ENCODE data around the gene FAAH.
A peak's percentile ranks its signal among the peaks of the same experiment; 100 is the strongest.

Gene FAAH

DNA sequence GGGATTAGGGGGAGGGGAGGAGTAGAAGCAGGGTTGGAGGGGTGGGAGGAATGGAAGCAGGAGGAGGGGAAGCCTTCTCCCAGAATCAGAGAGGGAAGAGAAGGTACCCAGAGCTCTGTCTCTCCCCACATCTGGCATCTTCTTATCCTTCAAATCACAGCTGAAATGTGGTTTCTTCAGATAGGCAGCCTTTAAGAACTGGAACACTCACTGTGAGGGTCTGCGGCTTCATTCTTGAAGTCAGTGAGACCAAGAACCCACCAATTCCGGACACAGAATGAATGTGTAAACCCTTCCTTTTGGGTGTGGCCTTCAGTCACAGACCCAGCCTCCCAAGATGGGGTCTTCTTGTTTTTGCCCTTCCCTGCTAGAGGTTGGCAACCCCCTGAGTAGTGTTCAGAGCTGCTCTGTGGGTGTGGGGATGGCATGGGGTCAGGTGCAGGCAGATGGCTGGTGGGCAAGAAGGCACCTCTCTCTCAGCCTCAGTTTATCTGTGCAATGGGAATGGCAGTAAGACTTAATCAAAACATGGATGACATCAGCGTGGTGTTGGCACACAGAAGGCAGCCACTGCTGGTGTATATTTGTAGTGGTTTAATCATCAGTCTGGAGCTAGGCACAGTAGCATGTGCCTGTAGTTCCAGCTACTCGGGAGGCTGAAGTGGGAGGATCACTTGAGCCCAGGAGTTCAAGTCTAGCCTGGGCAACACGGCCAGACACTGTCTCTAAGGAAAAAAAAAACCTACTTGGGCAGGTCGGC, 7.2 kb downstream of the FAAH start:
- no peak for DNase-seq

DNA sequence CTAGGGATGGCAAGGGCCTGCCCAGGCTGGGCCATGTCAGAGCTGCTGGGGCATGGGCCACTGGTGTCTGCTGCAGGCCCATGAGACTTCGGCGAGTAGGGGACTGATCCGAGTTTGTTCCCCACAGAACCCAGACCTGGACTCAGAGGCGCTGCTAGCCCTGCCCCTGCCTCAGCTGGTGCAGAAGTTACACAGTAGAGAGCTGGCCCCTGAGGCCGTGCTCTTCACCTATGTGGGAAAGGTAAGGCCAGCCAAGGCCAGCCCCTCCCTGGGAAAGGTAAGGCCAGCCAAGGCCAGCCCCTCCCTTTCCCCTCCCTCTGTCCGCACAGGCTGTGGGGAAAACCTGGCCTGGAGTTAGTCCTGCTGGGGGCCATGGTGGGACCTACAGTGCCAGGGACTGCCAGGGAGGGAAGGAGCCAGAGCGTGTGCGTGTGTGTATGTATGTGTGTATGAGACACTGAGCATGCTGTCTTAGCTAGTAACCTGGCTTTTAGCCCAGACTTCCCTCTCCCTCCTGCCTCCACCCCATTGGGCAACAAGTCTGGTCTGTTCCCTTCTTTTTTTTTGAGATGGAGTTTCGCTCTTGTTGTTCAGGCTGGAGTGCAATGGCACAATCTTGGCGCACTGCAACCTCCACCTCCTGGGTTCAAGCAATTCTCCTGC, 8.0 kb downstream of the FAAH start:
- peak; percentile 64 for DNase-seq

DNA sequence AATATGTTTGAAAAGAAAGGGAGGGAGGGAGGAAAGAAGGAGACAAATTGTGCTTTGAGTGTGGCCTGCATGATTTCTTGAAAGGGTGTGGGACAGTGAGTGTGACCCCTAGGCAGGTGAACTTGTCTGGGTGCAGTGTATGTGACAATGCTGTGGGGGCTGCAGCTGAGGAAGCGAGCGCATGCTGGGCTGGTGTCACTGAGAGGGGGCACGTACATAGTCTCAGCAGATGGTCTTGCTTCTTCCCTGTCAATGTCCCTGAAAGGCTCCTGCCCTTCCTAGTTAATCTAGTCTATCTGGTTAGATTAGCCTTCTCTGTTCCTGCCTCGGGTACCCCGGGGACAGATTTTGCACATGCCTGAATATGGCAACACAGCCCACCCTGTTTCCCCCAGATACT, 9.8 kb downstream of the FAAH start:
- DNase-seq = no peak

DNA sequence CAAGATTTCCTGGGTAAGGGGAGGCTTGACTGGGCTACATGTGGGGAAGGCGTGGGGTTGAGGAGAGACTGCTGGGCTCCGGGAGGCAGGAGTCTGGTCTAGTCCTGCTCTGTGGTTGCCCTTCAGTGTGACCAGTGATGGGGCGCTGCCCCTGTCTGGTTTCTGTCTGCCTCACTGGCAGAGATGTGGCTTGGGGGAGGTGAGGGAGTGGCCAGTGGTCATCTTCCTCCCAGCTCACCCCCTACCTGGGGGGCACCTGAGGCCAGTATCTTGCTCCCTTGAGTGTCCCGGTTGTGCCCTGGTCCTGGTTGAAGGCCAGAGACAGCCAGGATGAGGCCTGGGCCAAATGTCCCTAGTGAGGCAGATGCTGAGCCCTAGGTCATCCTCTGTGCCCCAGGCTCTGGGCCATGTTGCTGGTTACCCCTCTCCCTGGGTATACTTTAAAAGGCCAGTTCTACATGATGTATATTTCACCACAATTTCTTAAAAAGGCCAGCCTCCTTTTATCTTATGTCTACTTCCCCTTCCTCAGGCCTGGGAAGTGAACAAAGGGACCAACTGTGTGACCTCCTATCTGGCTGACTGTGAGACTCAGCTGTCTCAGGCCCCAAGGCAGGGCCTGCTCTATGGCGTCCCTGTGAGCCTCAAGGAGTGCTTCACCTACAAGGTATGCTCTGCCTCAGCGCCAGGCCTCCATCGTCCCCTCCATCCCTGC, 10.5 kb downstream of the FAAH start:
- DNase-seq = no peak

DNA sequence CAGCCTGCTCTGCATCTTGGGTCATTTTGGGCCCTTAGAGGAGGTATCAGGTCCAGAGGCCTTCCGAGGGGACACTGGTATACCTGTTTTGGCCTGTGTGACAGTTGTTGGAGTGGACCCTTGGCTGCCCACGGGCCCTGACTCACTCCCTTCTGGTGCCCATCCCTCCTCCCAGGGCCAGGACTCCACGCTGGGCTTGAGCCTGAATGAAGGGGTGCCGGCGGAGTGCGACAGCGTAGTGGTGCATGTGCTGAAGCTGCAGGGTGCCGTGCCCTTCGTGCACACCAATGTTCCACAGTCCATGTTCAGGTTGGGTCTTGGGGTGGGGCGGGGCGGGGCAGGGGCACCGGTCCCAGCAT, 11.1 kb downstream of the FAAH start:
- DNase-seq = no peak

DNA sequence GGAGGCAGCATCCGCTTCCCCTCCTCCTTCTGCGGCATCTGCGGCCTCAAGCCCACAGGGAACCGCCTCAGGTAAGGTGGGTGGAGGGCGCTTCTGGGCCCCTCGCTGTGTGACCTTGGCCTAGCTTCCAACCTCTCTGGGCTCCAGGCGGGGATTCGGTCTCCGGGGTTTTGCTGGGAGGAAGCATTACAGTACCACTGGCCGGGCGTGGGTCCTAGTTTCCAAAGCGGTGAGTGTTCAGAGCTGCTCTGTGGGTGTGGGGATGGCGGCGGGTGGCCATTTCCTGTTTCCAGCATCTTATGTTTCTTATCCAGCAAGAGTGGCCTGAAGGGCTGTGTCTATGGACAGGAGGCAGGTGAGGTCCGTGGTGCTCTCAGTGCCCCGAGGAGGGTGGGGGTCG, 11.6 kb downstream of the FAAH start:
- DNase-seq = no peak

DNA sequence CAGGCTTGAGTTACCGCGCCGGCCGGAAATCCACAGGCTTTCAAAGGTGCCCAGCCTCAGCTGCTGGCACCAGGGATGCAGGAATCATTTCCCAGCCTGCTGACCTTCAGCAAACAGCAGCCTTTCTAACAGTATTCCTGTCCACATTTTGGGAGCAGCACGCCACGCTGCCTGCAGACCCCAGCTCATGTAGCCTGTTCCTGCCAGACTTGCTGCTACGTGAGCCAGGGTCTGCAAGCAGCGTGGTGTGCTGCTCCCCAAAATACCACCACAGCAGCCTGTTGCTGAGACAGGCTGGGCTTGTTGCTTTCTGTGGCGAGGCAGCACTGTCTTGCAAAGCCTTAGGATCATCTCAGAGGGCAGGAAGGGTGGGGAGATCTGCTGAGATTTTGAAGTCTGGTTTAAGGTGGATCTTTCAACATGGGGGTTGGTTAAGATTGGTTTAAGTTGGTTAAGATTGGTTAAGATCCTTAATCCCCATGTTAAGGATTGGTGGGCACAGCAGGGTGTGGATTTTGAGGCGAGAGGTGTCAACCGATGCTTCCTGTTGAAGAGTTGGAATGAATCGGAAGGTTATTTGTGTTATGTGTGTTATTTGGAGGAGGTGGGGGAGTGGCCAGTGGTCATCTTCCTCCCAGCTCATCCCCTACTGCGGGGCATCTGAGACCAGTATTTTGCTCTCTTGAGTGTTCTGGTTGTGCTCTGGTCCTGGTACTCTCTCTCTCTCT, 12.9 kb downstream of the FAAH start:
- DNase-seq = no peak

DNA sequence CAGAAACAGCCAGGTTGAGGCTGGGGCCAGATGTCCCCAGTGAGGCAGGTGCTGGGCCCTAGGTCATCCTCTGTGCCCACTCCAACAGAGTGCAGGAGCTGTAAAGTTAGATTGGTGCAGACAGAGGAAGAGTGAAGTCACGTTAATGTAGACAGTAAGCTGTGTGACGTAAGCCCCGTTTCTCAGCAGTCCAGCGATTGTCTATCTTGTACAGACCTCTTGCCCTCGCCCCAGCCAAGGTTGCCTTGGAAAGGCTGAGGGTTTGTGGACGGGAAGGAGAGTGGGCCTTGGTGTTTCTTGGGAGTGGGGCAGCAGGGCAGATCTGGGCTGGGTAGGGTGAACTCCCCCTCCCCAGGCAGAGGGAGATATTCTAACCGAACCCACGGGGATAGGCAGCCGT, 13.5 kb downstream of the FAAH start:
- no peak for DNase-seq

DNA sequence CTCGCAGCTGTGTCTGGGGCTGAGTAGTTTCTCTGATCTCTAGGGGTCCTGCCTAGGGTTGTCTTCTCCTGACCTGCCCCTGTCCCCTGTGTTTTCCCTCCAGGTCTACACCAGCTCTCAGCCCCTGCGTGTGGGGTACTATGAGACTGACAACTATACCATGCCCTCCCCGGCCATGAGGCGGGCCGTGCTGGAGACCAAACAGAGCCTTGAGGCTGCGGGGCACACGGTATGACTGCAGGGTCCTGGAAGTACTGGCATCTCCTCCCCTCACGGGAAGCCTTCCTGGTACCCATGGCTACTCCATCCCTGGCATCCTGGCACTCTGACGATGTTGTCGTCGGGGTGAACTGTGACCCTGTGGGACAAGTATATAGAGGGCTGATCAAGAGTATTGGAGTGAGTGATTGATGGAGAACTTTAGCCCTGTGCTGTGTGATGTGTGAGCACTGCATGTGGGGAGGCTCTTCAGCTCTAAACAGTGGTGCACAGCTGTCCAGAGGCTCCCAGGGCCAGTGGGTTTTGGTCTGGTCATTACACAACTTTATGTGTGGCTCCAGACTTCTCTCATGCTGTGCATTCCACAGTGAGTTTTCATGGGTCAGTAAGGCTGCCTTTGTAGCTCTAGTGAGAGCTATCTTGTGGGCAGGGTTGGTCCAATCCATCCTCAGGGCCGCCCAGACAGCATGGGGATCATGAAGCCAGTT, 14.4 kb downstream of the FAAH start:
- DNase-seq = no peak

DNA sequence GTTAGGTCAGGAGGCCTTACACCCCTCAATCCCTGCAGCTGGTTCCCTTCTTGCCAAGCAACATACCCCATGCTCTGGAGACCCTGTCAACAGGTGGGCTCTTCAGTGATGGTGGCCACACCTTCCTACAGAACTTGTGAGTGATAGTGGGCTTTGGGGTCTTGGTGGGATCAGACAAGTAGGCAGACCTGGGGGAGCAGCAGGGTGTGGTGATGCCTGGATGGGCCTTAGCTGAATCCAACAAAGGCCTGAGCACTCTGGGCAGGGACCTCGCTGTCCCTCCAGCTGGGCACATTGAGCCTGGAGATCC, 14.9 kb downstream of the FAAH start:
- no peak for DNase-seq

DNA sequence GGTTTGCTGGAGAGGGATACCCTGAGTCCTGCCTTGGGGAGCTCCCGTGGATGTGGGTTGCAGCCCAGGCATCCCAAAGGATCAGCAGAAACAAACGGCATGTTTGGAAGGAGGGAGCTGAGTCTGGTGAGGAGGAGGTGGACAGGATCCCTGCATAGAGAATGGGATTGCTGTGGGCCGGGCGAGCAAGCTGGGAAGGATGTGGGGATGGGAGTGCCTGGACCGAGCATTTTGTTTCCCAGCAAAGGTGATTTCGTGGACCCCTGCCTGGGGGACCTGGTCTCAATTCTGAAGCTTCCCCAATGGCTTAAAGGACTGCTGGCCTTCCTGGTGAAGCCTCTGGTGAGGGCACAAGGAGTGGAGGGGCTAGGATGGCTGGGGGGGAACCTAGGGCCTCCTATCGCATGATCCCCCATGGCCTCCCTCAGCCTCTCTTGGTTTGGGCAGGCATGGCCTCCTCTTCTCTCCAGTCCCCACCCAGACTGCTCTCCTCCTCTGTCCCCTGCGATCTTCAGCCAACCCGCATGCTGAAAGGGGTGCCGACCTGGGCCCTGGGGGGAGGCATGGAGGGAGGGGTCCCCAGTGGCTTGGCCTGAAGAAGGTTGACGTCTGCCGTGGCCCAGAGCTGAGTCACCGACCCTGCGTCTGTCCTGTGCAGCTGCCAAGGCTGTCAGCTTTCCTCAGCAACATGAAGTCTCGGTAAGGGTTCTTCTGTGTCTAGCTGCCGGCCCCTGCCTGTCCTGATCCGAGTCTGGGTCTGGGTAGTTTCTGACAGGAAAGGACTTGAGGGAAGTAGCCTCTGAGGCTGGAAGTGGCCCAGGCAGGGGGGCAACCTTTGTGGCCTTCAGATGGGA, 16.3 kb downstream of the FAAH start:
- no peak for DNase-seq

DNA sequence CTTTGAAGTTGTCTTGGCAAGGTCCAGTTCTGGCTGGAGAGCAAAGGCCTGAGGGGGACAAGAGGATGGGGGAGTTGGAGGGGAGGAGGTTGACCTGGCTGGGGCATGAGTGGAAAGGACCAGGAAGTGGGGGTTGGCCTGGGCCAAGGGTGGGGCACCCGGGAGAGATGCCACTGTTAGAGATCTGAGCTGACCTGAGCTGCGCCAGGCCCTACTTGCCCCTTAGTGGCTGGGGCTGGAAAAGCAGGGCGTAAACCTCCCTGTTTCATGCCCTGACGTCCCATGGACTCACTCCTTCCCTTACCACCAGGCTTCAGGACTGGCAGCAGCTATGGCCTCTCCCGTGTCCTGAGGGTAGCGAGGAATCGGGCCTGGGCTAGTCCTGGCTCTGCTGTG, 16.9 kb downstream of the FAAH start:
- no peak for DNase-seq

DNA sequence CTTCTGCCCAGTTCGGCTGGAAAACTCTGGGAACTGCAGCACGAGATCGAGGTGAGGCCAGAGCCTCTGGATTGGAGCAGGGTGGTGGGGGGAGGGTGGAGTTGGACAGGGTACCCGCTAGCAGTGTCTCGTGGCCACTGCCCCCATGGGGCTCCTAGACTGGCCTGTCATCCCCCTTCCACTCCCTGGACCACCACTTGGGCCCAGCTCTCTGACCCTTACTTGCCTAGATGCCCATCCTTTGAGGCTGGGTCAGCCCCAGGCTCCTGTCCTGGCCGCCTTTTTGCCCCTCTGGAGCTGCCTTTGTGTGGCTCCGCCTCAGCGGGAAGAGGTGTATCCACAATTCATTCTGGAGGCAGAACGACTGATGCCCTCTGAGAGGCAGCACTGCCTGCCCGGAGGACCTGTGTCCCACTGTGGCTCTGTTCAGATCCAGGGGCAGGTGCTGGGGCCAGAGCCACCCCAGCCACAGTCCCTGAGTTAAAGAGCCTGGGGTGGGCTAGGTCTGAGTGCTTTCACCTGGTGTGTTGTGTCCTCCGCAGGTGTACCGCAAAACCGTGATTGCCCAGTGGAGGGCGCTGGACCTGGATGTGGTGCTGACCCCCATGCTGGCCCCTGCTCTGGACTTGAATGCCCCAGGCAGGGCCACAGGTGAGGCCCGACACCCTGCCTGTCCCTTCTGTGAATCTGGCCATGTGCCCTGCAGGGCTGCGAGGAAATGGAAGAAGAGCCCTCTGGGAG, 17.7 kb downstream of the FAAH start:
- DNase-seq = no peak

DNA sequence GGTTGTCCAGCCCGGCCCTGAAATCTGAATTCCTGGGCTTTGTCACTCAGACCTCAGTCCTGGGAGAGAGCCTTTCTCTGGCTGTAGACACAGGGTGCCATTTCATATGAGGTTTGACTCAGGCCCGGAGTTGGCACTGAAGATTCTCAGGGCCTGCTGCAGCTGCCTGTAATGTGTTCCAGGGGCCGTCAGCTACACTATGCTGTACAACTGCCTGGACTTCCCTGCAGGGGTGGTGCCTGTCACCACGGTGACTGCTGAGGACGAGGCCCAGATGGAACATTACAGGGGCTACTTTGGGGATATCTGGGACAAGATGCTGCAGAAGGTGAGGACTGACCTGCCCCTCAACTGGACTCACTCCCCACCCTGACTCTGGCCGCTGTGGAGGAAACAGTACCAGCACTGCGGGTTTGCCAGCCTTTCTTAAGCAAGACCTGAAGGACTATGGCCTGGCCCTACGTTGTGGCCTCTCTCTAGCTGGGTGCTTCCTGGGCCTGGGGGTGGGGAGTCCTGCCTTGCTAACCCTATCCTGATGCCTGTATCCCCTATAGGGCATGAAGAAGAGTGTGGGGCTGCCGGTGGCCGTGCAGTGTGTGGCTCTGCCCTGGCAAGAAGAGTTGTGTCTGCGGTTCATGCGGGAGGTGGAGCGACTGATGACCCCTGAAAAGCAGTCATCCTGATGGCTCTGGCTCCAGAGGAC, 18.9 kb downstream of the FAAH start:
- DNase-seq = no peak

DNA sequence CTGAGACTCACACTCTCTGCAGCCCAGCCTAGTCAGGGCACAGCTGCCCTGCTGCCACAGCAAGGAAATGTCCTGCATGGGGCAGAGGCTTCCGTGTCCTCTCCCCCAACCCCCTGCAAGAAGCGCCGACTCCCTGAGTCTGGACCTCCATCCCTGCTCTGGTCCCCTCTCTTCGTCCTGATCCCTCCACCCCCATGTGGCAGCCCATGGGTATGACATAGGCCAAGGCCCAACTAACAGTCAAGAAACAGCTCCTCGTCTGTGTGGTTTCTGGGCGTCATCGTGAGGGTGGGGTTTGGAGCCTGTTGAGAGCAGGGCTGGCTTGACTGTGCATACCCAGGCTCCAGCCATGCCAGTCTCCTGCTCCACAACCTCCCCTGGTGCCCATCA, 19.5 kb downstream of the FAAH start:
- DNase-seq = no peak

DNA sequence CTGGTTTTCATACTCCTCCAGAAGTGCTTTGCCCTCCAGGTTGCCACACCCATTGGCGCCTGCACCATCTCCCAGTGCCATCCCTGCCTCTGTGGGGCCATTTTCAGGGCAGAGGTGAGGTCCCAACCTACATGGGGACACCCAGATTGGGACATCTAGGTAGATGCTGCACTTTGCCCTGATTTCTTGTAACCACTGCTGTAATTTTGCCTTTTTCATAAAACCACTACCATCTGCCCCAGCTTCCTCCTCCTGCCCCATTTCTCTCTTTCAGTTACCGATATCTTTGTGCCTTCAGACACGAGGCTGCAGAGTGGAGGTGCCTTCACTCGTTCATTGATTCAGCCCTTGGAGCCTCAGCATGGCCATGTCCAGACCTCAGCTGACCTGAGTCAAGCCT, 21.4 kb downstream of the FAAH start:
- DNase-seq = no peak

DNA sequence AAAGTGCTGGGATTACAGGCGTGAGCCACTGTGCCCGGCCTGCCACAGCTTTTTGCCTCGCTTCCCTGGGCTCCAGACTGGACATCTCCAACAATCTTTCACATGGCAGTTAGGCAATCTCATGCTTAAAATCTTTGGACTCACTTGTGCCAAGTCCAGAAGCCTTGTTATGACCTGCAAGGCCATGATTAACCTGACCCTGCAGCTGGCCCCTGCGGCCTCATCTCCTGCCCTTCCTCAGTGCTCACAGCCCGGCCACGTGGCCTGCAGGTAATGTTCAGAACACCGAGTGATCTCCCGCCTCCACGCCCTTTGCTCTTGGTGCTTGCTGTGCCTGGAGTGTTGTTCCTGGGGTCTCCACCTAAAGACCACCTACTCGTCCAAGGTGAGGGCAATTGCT, 24.9 kb downstream of the FAAH start:
- no peak for DNase-seq

DNA sequence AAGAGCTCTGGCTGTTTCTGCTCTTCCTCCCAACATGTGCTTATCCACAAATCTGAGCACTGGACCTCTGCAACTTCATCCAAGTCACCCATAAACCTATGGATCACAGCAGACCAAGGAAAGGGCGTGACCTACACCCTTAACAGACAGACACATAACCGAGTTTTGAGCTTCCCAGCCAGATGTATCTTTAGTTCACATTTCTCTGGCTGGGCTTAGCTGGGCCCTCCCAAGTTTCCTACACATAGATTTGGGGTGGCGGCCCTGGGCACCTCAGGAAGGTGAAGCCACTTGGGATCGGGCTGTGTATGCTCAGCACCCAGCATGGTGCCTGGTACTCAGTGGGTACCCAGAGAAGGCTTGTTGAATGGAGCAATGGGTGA, 26.4 kb downstream of the FAAH start:
- DNase-seq = no peak

DNA sequence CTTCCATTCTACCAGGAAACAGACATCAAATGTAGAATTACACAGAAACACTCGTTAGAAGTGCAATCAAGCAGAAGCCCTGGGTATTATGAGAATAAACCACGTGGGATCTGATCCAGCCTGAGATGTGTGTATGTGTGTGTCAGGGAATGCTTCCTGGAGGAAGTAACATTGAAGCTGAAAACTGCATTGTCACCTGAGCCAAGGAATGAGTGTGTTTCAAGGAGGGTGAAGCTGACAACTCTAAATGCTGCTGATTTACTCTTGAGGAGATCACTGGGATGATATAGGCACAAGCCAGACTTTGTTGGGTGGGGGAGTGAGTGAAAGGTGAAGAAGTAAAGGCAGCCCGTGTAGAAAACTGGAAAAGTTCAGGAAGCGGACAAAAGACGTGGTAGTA, 27.6 kb downstream of the FAAH start:
- DNase-seq = no peak

DNA sequence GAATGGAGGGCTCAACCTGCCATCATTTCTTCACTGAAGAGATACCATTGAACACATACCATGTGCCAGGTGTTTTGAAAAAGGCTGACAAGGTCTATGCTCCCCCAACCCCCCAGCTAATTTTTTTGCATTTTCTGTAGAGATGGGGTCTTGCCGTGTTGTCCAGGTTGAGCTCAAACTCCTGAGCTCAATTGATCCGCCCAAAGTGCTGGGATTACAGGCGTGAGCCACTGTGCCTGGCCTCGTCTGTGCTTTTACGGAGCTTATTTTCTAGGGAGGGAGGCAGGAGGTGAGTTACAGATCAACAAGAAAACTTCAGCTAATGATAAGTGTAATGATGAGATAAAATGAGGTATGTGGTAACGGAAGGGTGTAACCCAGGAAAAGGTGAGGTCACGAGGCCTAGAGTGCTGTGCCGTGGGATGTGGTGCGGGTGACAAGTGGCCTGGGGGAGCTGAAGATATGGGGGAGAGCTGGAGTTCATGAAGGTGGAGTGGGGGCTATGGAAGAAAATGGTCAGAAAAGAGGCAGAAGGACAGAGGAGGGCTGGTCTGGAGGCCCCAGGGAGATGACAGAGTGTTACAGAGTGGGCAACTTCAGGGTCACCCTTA, 28.2 kb downstream of the FAAH start:
- no peak for DNase-seq

Data from NCI-H510A (cell line).